ENCODE results near the gene ERO1B.

The ERO1B gene

DNA sequence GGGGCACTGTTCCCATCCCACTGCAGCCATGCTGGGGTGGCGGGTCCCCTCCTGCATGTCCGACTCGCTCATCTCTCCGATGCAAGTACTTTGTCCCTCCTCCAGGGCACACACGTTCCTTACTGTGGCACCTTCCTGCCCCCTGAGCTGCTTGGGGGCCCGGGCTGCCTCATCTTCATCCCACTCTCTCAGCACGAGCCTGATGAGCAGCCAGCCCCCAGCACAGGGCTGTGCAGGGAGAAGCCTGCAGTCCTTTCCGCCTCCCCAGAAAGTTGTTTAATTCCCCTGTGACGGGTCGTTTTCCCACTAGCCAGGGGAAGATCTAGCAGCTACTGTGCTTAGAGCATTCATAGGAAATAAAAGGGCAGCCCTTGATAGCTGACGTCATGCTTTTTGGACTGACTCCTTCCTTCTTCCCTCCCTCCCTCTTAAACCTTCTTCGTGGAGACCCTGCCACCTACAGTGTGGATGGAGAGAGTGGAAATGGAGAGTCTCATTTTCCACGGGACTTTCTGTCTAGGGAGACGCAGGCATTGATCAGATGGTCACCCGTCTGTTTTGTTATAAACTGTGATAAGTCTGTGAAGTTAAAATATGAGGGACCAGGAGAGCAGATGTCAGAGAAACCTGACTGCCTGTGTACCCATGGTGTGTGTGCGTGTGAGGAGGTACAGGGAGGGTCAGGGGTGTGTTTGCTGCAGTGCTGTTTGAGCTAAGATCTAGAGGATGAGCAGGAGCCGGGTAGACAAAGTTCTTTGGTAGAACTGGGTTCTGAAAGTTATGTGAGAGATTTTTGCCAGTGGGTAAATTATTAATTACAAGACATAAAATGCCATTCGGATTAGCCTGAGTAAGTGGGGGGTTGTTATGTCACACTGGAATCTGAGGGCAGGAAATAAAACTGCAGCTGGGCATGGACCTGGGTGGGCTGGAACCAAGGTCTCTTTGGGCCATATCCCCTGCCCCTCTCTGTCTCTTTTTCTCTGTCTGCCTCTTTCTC is 105.1 kb downstream of the ERO1B start:
- no peak for DNase-seq

GRCh38 chr1:236175642-236176336 is 106.0 kb downstream of the ERO1B start:
- DNase-seq: no peak

DNA sequence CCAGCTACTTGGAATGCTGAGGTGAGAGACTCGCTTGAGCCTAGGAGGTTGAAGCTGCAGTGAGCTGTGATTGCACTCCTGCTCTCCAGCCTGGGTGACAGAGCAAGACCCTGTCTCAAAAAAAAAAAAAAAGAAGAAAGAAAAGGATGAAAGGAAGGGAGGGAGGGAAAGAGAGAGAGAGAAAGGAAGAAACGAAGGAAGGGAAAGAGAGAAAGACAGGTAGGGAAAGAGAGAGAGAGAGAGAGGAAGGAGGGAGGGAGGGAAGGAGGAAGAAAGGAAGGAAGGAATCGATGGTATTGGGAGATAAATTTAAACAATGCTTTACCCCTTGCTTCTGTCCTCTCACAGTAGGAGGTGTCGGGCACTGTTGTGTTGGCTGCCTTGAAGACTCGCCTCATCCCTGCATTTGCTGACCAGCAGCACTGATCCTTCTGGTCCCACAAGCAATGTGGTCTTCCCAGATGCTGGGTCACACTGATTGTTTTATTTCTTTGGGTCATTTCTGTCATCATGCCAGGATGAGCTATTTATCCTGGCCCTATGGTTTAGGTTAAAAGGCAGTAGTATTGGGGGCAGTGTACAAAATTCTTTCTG is 108.5 kb downstream of the ERO1B start:
- DNase-seq: no peak

GRCh38 chr1:236172041-236172579 is 109.6 kb downstream of the ERO1B start:
- DNase-seq: no peak

GRCh38 chr1:236168716-236169429 is 112.9 kb downstream of the ERO1B start:
- DNase-seq: no peak

- no peak for DNase-seq
Observed at GRCh38 chr1:236167578-236167977, 114.2 kb downstream of the ERO1B start.

GRCh38 chr1:236167154-236167553 is 114.6 kb downstream of the ERO1B start:
- no peak for DNase-seq

- DNase-seq: no peak
Observed at GRCh38 chr1:236166041-236166440, 115.7 kb downstream of the ERO1B start.
